Measurements from ENCODE around the gene FAM216A. TPM values are rescaled to one million over a fixed set of nuclear protein-coding genes. Genes with fewer than 3 reads are reported as not detected.

The FAM216A gene
- total and polyA plus RNA-seq, 9 of the 15 experiments (the other 6 are each of a cell fraction or from before 2014, with no cell fraction given) = 17.2 to 96.9 (median 48.5) TPM

DNA sequence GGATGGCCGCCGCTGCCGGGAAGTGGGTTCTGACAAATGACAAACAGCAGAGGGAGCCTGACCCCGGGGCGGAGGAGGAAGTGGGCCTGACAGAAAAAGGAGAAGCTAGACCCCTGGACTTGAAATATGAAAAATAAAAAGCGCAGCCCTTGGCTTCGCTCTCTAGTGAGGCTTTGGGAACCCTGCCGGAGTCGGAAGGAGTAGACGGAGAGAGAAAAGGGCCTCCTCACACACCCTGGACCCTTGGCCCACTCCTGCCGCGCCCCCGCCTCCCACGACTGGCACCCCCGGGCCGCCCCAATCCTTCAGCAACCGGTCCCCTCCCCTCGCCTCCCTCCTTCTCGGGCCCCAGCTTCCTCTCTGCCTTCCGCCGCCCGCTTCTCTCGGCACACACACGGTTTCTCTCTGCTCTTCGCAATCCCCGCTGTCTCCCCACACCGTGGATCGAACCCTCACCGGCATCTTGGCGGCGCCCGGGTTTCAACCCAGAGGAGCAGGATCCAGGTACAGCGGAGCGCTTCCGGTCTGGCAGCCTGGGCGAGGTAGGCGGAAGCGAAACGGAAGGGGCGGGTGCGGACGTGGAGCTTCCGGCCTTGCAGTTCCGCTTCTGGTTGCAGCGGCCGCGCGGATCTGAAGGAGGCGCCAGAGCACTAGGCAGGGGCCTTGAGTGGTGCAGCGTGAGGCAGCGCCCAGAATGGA lies 18.7 kb upstream of the FAM216A start, which contains the start of gene ARPC3 (continued):
- TF ChIP-seq ZNF507 (tag; conservative IDR thresholded peaks at IDR 0.05) (no peak), TAF7 (tag; IDR thresholded peaks at IDR 0.05) (peak; percentile 73), RAD51 (IDR thresholded peaks at IDR 0.05; ENCODE audit: borderline replicate concordance, low read depth) (no peak), HMG20B (CRISPR knock-in tag; IDR thresholded peaks at IDR 0.05) (no peak), TBL1XR1 (IDR thresholded peaks at IDR 0.05; ENCODE audit: low read length in 2 of 2) (peak in 1 of 2 experiments; percentile 61; a peak in 1 of 4 replicates), PYGO2 (tag; IDR thresholded peaks at IDR 0.05) (no peak), KAT7 (CRISPR knock-in tag; IDR thresholded peaks at IDR 0.05; ENCODE audit: borderline replicate concordance) (0 out of 2 replicates have a peak, but pooled peaks have one; percentile 27), TGIF2 (CRISPR knock-in tag; IDR thresholded peaks at IDR 0.05) (peak; percentile 52; the same call in 1 of the 2 replicates), MCM2 (IDR thresholded peaks at IDR 0.05; ENCODE audit: low read depth) (no peak), ZNF408 (CRISPR knock-in tag; IDR thresholded peaks at IDR 0.05; ENCODE audit: low read depth) (no peak), ZBTB26 (CRISPR knock-in tag; IDR thresholded peaks at IDR 0.05) (peak; percentile 37; the same call in 1 of the 2 replicates), KDM4B (IDR thresholded peaks at IDR 0.05; ENCODE audit: borderline replicate concordance in 2 of 2, low read depth in 1 of 2) (peak in 1 of 2 experiments; percentile 62; a peak in 1 of 4 replicates), CHD1 (IDR thresholded peaks at IDR 0.05; ENCODE audit: low read length) (peak; percentile 62), CXXC5 (CRISPR knock-in tag; IDR thresholded peaks at IDR 0.05) (peak; percentile 69), PRDM10 (IDR thresholded peaks at IDR 0.05; ENCODE audit: partially characterized antibody) (peak; percentile 46), TEAD1 (CRISPR knock-in tag; IDR thresholded peaks at IDR 0.05) (peak in 1 of 2 experiments; percentile 24; a peak in 1 of 4 replicates), JUN (IDR thresholded peaks at IDR 0.05; ENCODE audit: borderline replicate concordance, low read depth, low read length) (no peak), JUN (CRISPR knock-in tag; IDR thresholded peaks at IDR 0.05; ENCODE audit: borderline replicate concordance) (no peak), MTA3 (IDR thresholded peaks at IDR 0.05; ENCODE audit: borderline replicate concordance) (peak; percentile 41; the same call in 1 of the 2 replicates), ZNF518B (CRISPR knock-in tag; IDR thresholded peaks at IDR 0.05) (no peak)

Measured in K562 (cell line).